GM04504 (cell line): ENCODE data around the gene ZNF322.
"Not testable (repeated sequence)": the region's sequence is repeated elsewhere in the genome, so short reads cannot be mapped to it uniquely, and the experiment has no call there.

ENCODE experiments used
- DNase-seq: peaks from one replicate; pipeline ENCODE4 v3.0.0-alpha.2; 2012; ENCODE audit warnings: low read depth

The ZNF322 gene

GRCh38 chr6:26659042-26659999 lies at the start of gene ZNF322:
TSS of gene ZNF322 (minus strand) at chr6:26659746. CDS start at chr6:26638553, 21,193 bp downstream.
- DNase-seq, result peak; percentile 81

- not testable (repeated sequence) for DNase-seq
Observed at GRCh38 chr6:26705780-26706179, 46.2 kb upstream of the ZNF322 start.

- DNase-seq, result not testable (repeated sequence)
Observed at GRCh38 chr6:26705352-26705751, 45.8 kb upstream of the ZNF322 start.

- DNase-seq, result not testable (repeated sequence)
Observed at GRCh38 chr6:26701023-26701747, 41.6 kb upstream of the ZNF322 start.

- not testable (repeated sequence) for DNase-seq
Observed at GRCh38 chr6:26697496-26697895, 38.0 kb upstream of the ZNF322 start.

- DNase-seq, result not testable (repeated sequence)
Observed at GRCh38 chr6:26689324-26689947, 29.9 kb upstream of the ZNF322 start.

- DNase-seq, result not testable (repeated sequence)
Observed at GRCh38 chr6:26682435-26683042, 23.0 kb upstream of the ZNF322 start.

- DNase-seq, result not testable (repeated sequence)
Observed at GRCh38 chr6:26673287-26673686, 13.7 kb upstream of the ZNF322 start.

- not testable (repeated sequence) for DNase-seq
Observed at GRCh38 chr6:26670558-26670957, 11.0 kb upstream of the ZNF322 start.

GRCh38 chr6:26670003-26670402 lies 10.5 kb upstream of the ZNF322 start:
- not testable (repeated sequence) for DNase-seq

- no peak for DNase-seq
Observed at GRCh38 chr6:26660000-26660361, 435 bp upstream of the ZNF322 start.

GRCh38 chr6:26657256-26657655 lies 2.3 kb downstream of the ZNF322 start:
- DNase-seq, result no peak

- DNase-seq, result no peak
Observed at GRCh38 chr6:26653007-26653406, 6.5 kb downstream of the ZNF322 start.

GRCh38 chr6:26651133-26651781 lies 8.3 kb downstream of the ZNF322 start:
- no peak for DNase-seq

GRCh38 chr6:26646074-26646473 lies 13.5 kb downstream of the ZNF322 start:
- DNase-seq, result no peak

GRCh38 chr6:26640806-26641205 lies 18.7 kb downstream of the ZNF322 start:
- DNase-seq, result no peak

GRCh38 chr6:26629359-26629758 lies 30.2 kb downstream of the ZNF322 start:
- DNase-seq, result no peak

GRCh38 chr6:26627843-26628242 lies 31.7 kb downstream of the ZNF322 start:
- no peak for DNase-seq

GRCh38 chr6:26624557-26624956 lies 35.0 kb downstream of the ZNF322 start:
- DNase-seq, result no peak

- DNase-seq, result no peak
Observed at GRCh38 chr6:26623339-26623859, 36.1 kb downstream of the ZNF322 start.
